ENCODE results near the gene HNF1A. TPM values are rescaled to one million over a fixed set of nuclear protein-coding genes. Genes with fewer than 3 reads are reported as not detected.

The HNF1A gene
- total and polyA plus RNA-seq, 2 of the 13 experiments (the other 11 are each of a cell fraction or from before 2014, with no cell fraction given), result 13.4 to 34.7 TPM

DNA sequence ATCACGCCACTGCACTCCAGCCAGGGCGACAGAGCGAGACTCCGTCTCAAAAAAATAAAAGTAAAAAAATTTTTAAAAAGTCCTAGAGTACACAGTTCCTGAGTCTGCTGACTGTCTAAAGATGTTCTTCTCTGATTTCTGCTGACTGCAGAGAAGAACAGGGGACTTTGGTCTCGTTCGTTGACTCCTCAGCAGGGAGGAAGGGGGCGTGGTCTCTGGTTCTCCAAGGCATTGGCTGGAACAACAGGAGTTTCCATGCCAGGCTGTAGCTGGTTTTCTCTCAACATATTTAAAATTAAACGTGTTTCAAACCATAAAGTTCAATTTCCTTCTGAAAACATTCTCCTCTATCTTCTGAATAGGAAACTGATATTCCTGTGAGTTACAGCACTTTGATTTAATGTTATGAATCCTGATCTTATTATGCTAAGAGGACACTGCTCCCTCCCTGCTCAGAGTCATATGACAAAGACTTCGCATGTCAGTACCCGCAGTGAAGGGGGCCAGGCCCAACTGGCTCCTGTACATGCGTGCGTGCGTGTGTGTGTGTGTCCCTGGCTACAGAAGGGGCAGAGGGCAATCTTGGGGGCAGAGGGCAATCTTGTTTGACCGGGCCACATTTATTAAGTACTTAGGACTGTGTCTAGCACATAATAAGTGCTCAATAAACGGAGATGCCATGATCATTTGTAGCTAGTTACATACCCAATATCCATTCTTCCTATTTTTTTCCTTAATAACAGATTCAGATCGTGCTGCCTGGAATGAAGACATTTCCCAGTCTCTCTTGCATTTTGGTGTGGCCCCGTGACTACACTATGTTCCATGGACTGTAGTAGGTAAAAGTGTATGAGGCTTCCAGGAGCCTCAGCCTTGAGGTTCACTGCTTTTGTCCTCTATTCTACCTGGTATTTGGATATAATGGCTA, 16.5 kb upstream of the HNF1A start (continued):
- no peak for TF ChIP-seq ELF4 (CRISPR knock-in tag; IDR thresholded peaks at IDR 0.05; ENCODE audit: borderline replicate concordance)
- no peak for TF ChIP-seq SOX6 (IDR thresholded peaks at IDR 0.05)
- 0 out of 2 replicates have a peak, but pooled peaks have one; percentile 22 for TF ChIP-seq SOX6 (CRISPR knock-in tag; IDR thresholded peaks at IDR 0.05)
- no peak for TF ChIP-seq NFIC (IDR thresholded peaks at IDR 0.05; ENCODE audit: low read length)
- no peak for TF ChIP-seq KLF11 (CRISPR knock-in tag; IDR thresholded peaks at IDR 0.05)
- no peak for TF ChIP-seq HCFC1 (IDR thresholded peaks at IDR 0.05; ENCODE audit: low read depth, low read length)
- peak; percentile 94 for TF ChIP-seq SSRP1 (CRISPR knock-in tag; IDR thresholded peaks at IDR 0.05)
- TF ChIP-seq SAP130 (CRISPR knock-in tag; IDR thresholded peaks at IDR 0.05; ENCODE audit: low read depth), result peak; percentile 42; the same call in 1 of the 2 replicates
- TF ChIP-seq ZZZ3 (CRISPR knock-in tag; IDR thresholded peaks at IDR 0.05; ENCODE audit: borderline replicate concordance), result no peak
- TF ChIP-seq ZNF678 (CRISPR knock-in tag; IDR thresholded peaks at IDR 0.05), result no peak
- TF ChIP-seq, protein P1, sequence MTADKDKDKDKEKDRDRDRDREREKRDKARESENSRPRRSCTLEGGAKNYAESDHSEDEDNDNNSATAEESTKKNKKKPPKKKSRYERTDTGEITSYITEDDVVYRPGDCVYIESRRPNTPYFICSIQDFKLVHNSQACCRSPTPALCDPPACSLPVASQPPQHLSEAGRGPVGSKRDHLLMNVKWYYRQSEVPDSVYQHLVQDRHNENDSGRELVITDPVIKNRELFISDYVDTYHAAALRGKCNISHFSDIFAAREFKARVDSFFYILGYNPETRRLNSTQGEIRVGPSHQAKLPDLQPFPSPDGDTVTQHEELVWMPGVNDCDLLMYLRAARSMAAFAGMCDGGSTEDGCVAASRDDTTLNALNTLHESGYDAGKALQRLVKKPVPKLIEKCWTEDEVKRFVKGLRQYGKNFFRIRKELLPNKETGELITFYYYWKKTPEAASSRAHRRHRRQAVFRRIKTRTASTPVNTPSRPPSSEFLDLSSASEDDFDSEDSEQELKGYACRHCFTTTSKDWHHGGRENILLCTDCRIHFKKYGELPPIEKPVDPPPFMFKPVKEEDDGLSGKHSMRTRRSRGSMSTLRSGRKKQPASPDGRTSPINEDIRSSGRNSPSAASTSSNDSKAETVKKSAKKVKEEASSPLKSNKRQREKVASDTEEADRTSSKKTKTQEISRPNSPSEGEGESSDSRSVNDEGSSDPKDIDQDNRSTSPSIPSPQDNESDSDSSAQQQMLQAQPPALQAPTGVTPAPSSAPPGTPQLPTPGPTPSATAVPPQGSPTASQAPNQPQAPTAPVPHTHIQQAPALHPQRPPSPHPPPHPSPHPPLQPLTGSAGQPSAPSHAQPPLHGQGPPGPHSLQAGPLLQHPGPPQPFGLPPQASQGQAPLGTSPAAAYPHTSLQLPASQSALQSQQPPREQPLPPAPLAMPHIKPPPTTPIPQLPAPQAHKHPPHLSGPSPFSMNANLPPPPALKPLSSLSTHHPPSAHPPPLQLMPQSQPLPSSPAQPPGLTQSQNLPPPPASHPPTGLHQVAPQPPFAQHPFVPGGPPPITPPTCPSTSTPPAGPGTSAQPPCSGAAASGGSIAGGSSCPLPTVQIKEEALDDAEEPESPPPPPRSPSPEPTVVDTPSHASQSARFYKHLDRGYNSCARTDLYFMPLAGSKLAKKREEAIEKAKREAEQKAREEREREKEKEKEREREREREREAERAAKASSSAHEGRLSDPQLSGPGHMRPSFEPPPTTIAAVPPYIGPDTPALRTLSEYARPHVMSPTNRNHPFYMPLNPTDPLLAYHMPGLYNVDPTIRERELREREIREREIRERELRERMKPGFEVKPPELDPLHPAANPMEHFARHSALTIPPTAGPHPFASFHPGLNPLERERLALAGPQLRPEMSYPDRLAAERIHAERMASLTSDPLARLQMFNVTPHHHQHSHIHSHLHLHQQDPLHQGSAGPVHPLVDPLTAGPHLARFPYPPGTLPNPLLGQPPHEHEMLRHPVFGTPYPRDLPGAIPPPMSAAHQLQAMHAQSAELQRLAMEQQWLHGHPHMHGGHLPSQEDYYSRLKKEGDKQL (CRISPR knock-in tag; IDR thresholded peaks at IDR 0.05; ENCODE audit: low read depth), result no peak
- peak; percentile 11; the same call in 1 of the 2 replicates for TF ChIP-seq RARA (CRISPR knock-in tag; IDR thresholded peaks at IDR 0.05)
- TF ChIP-seq KDM2A (CRISPR knock-in tag; IDR thresholded peaks at IDR 0.05; ENCODE audit: borderline replicate concordance, low read depth), result peak; percentile 58; the same call in 1 of the 2 replicates
- no peak for TF ChIP-seq ZNF546 (CRISPR knock-in tag; conservative IDR thresholded peaks at IDR 0.05)
- TF ChIP-seq MED1 (CRISPR knock-in tag; IDR thresholded peaks at IDR 0.05), result no peak
- no peak for TF ChIP-seq AHR (CRISPR knock-in tag; IDR thresholded peaks at IDR 0.05)
- TF ChIP-seq U2AF1 (optimal IDR thresholded peaks at IDR 0.05; ENCODE audit: low read depth, low read length), result no peak
- TF ChIP-seq ZFP36L1 (CRISPR knock-in tag; IDR thresholded peaks at IDR 0.05), result no peak
- TF ChIP-seq ADNP (CRISPR knock-in tag; IDR thresholded peaks at IDR 0.05), result no peak
- TF ChIP-seq, protein P2, sequence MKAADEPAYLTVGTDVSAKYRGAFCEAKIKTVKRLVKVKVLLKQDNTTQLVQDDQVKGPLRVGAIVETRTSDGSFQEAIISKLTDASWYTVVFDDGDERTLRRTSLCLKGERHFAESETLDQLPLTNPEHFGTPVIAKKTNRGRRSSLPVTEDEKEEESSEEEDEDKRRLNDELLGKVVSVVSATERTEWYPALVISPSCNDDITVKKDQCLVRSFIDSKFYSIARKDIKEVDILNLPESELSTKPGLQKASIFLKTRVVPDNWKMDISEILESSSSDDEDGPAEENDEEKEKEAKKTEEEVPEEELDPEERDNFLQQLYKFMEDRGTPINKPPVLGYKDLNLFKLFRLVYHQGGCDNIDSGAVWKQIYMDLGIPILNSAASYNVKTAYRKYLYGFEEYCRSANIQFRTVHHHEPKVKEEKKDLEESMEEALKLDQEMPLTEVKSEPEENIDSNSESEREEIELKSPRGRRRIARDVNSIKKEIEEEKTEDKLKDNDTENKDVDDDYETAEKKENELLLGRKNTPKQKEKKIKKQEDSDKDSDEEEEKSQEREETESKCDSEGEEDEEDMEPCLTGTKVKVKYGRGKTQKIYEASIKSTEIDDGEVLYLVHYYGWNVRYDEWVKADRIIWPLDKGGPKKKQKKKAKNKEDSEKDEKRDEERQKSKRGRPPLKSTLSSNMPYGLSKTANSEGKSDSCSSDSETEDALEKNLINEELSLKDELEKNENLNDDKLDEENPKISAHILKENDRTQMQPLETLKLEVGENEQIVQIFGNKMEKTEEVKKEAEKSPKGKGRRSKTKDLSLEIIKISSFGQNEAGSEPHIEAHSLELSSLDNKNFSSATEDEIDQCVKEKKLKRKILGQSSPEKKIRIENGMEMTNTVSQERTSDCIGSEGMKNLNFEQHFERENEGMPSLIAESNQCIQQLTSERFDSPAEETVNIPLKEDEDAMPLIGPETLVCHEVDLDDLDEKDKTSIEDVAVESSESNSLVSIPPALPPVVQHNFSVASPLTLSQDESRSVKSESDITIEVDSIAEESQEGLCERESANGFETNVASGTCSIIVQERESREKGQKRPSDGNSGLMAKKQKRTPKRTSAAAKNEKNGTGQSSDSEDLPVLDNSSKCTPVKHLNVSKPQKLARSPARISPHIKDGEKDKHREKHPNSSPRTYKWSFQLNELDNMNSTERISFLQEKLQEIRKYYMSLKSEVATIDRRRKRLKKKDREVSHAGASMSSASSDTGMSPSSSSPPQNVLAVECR (CRISPR knock-in tag; IDR thresholded peaks at IDR 0.05; ENCODE audit: borderline replicate concordance), result no peak

Data from HepG2 (cell line).